Smooth muscle cell (in vitro differentiated cells): ENCODE results near the gene ZFYVE1. TPM values are rescaled to one million over a fixed set of nuclear protein-coding genes. Genes with fewer than 3 reads are reported as not detected.
"Not testable (repeated sequence)": the region's sequence is repeated elsewhere in the genome, so short reads cannot be mapped to it uniquely, and the experiment has no call there.

Source experiments
- DNase-seq: peaks from one replicate; lab custom pipeline; 2025; ENCODE audit not compliant: unreplicated experiment; lab: John Stamatoyannopoulos, UW
- H2AFZ ChIP-seq: fragments of 200-600 bp; sonication (generic); 2 replicates; pipeline ENCODE4 v1.6.0; 2016; ENCODE audit warnings: antibody characterized with exemption, low read depth, mild to moderate bottlenecking
- H3F3A ChIP-seq: fragments of 200-600 bp; sonication (generic); 2 replicates; pipeline ENCODE4 v1.6.0; 2017; ENCODE audit warnings: antibody characterized with exemption, low read depth
- H3K27ac ChIP-seq: fragments of 200-600 bp; sonication (generic); 2 replicates; pipeline ENCODE4 v1.5.1; 2016; ENCODE audit warnings: low read depth, mild to moderate bottlenecking
- H3K27me3 ChIP-seq: fragments of 200-600 bp; sonication (generic); 2 replicates; pipeline ENCODE4 v1.6.1; 2016; ENCODE audit warnings: low read depth, mild to moderate bottlenecking
- H3K36me3 ChIP-seq: fragments of 200-600 bp; sonication (generic); 2 replicates; pipeline ENCODE4 v1.5.1; 2016; ENCODE audit warnings: low read depth
- H3K4me1 ChIP-seq: fragments of 200-600 bp; sonication (generic); 2 replicates; pipeline ENCODE4 v1.5.1; 2016; ENCODE audit warnings: low read depth
- H3K4me2 ChIP-seq: fragments of 200-600 bp; sonication (generic); 2 replicates; pipeline ENCODE4 v1.6.0; 2016; ENCODE audit warnings: mild to moderate bottlenecking
- H3K4me3 ChIP-seq: fragments of 200-600 bp; sonication (generic); 2 replicates; pipeline ENCODE4 v1.5.1; 2016; ENCODE audit warnings: mild to moderate bottlenecking
- H3K79me2 ChIP-seq: fragments of 200-600 bp; sonication (generic); 2 replicates; pipeline ENCODE4 v1.6.0; 2016; ENCODE audit warnings: low read depth, mild to moderate bottlenecking
- H3K9ac ChIP-seq: fragments of 200-600 bp; sonication (generic); 2 replicates; pipeline ENCODE4 v1.6.0; 2016; ENCODE audit warnings: low read depth
- H3K9me3 ChIP-seq: fragments of 200-600 bp; sonication (generic); replicated peaks from 2 replicates; pipeline ENCODE4 v1.5.1; 2016; ENCODE audit warnings: low read depth
- H4K20me1 ChIP-seq: fragments of 200-600 bp; sonication (generic); 2 replicates; pipeline ENCODE4 v1.6.0; 2016; ENCODE audit warnings: low read depth
- WGBS: methylation state at CpG from one replicate; pipeline ENCODE4 v1.1.7; 2016; ENCODE audit warnings: low lambda C conversion rate; 5-methylcytosine and 5-hydroxymethylcytosine counted together
- polyA plus RNA-seq: library from polyadenylated mRNA; unstranded; fragments of >200 nt; fragmentation: Nextera tagmentation; extraction: Ambion mirVana; gene quantifications from 2 replicates; pipeline ENCODE4 v1.2.1, GENCODE V29; 2016
- total RNA-seq: library from RNA; depleted of rRNA; stranded (reverse); fragments of >200 nt; gene quantifications from 2 replicates; pipeline ENCODE4 v1.2.3, GENCODE V29; 2014
- TF ChIP-seq, protein P1 (sequence below): fragments of 200-600 bp; sonication (generic); IDR thresholded peaks from 2 replicates; pipeline ENCODE4 v1.5.1; 2017; ENCODE audit warnings: borderline replicate concordance, mild to moderate bottlenecking, antibody characterized with exemption; ENCODE audit not compliant: insufficient read depth, poor library complexity, severe bottlenecking

The ZFYVE1 gene
- total and polyA plus RNA-seq, 2 experiments from 2014 or later: 19.0 to 20.1 TPM

DNA sequence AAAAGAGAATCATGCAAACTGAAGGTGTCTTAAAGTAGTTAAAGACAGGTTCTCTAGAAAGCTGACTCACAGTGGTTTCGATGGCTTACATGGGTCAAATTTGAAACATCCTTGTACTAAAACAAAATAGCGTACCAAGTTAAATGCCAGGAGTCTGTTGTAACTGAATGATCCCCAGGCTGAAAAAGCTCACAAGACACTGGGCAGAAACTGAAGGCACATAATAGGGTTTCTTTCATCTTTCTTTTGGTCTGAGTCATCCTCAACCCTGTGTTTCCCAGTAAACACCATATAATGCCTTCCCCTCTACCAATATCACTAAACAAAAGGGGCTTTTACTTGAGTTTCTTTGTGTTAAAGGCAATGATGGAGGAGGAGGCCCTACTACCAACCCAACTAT is 12.8 kb downstream of the ZFYVE1 start:
- peaks cover 52% of the 10 kb centered on the region for H3K79me2 ChIP-seq
- H3K9ac ChIP-seq: no peak overlapping the region
- H3K4me1 ChIP-seq: peaks cover 3% of the 10 kb centered on the region
- no peak for DNase-seq
- peak overlapping the region; percentile 47 for H3K4me2 ChIP-seq
- H3K36me3 ChIP-seq: peaks cover 6% of the 10 kb centered on the region
- H3K27me3 ChIP-seq: no peaks in the 10 kb centered on the region
- H2AFZ ChIP-seq: no peak overlapping the region
- H4K20me1 ChIP-seq: peaks cover 76% of the 10 kb centered on the region
- TF ChIP-seq, protein P1, sequence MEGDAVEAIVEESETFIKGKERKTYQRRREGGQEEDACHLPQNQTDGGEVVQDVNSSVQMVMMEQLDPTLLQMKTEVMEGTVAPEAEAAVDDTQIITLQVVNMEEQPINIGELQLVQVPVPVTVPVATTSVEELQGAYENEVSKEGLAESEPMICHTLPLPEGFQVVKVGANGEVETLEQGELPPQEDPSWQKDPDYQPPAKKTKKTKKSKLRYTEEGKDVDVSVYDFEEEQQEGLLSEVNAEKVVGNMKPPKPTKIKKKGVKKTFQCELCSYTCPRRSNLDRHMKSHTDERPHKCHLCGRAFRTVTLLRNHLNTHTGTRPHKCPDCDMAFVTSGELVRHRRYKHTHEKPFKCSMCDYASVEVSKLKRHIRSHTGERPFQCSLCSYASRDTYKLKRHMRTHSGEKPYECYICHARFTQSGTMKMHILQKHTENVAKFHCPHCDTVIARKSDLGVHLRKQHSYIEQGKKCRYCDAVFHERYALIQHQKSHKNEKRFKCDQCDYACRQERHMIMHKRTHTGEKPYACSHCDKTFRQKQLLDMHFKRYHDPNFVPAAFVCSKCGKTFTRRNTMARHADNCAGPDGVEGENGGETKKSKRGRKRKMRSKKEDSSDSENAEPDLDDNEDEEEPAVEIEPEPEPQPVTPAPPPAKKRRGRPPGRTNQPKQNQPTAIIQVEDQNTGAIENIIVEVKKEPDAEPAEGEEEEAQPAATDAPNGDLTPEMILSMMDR: no peak
- peaks cover 6% of the 10 kb centered on the region for H3F3A ChIP-seq
- peak overlapping the region; percentile 63 for H3K27ac ChIP-seq
- WGBS: 31% methylated on average over 2 of the region's 2 CpGs
- H3K9me3 ChIP-seq: no peaks in the 10 kb centered on the region
- no peak overlapping the region for H3K4me3 ChIP-seq

GRCh38 chr14:73011189-73011588 is 15.7 kb downstream of the ZFYVE1 start:
- not testable (repeated sequence) for H3K27ac ChIP-seq, H3K9ac ChIP-seq, H3K9me3 ChIP-seq, H3K4me2 ChIP-seq, H3K4me1 ChIP-seq, H3K36me3 ChIP-seq, H2AFZ ChIP-seq, H3K27me3 ChIP-seq, DNase-seq, H3K4me3 ChIP-seq
- Histone ChIP-seq H3F3A (peaks cover 10% of the 10 kb centered on the region), H3K79me2 (peaks cover 53% of the 10 kb centered on the region), H4K20me1 (peaks cover 70% of the 10 kb centered on the region)
- 98% methylated on average over 7 of the region's 7 CpGs for WGBS

GRCh38 chr14:73008501-73008900 is 18.4 kb downstream of the ZFYVE1 start:
- no peak overlapping the region for H3K4me2 ChIP-seq

GRCh38 chr14:73007835-73008234 is 19.1 kb downstream of the ZFYVE1 start:
- H3K9ac ChIP-seq: no peak overlapping the region
- H3K4me2 ChIP-seq: no peak overlapping the region
- no peaks in the 10 kb centered on the region for H3K9me3 ChIP-seq
- WGBS: 93% methylated on average over 5 of the region's 5 CpGs
- H3K27ac ChIP-seq: peak overlapping the region; percentile 64
- H3K79me2 ChIP-seq: peaks cover 54% of the 10 kb centered on the region
- no peaks in the 10 kb centered on the region for H3K4me1 ChIP-seq
- DNase-seq: no peak
- TF ChIP-seq, protein P1: no peak
- H2AFZ ChIP-seq: no peak overlapping the region
- H3F3A ChIP-seq: peaks cover 10% of the 10 kb centered on the region
- H3K4me3 ChIP-seq: no peak overlapping the region
- H3K27me3 ChIP-seq: no peaks in the 10 kb centered on the region
- no peaks in the 10 kb centered on the region for H3K36me3 ChIP-seq
- H4K20me1 ChIP-seq: peaks cover 71% of the 10 kb centered on the region

More at GRCh38 chr14:73008501-73008900, 18.4 kb downstream of the ZFYVE1 start:
- TF ChIP-seq, protein P1: no peak
- Histone ChIP-seq H3K79me2 (peaks cover 55% of the 10 kb centered on the region), H4K20me1 (peaks cover 72% of the 10 kb centered on the region), H3K27me3 (no peaks in the 10 kb centered on the region), H3K9ac (no peak overlapping the region), H3K27ac (peak overlapping the region; percentile 64), H3K4me3 (no peak overlapping the region), H2AFZ (no peak overlapping the region), H3K9me3 (no peaks in the 10 kb centered on the region), H3F3A (peaks cover 10% of the 10 kb centered on the region), H3K4me1 (no peaks in the 10 kb centered on the region), H3K36me3 (peaks cover under 1% of the 10 kb centered on the region)
- DNase-seq: no peak
- 32% methylated on average over 1 of the region's 1 CpG for WGBS

DNA sequence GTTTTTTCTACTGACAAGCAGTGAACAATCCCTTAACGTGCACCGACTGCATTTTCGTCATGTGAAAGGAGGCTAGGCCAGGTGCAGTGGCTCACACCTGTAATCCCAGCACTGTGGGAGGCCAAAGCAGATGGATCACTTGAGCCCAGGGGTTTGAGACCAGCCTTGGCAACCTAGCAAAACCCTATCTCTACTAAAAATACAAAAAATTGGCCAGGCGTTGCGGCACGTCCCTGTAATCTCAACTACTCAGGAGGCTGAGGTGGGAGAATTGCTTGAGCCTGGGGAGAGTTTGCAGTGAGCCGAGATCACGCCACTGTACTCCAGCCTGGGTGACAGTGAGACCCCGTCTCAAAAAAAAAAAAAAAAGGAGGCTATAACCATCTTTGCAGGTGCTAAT is 22.3 kb downstream of the ZFYVE1 start:
- not testable (repeated sequence) for H2AFZ ChIP-seq, H3K4me2 ChIP-seq, H3K4me3 ChIP-seq, H3K27me3 ChIP-seq, H3F3A ChIP-seq, H3K27ac ChIP-seq, DNase-seq, H3K36me3 ChIP-seq, H3K9ac ChIP-seq, H3K9me3 ChIP-seq, H3K4me1 ChIP-seq
- Histone ChIP-seq H4K20me1 (peaks cover 85% of the 10 kb centered on the region), H3K79me2 (peaks cover 52% of the 10 kb centered on the region)
- 96% methylated on average over 9 of the region's 9 CpGs for WGBS
